Liver (tissue), 9 donors: ENCODE data around the gene RGS17. TPM values are rescaled to one million over a fixed set of nuclear protein-coding genes. Genes with fewer than 3 reads are reported as not detected.

Source experiments
- DNase-seq: peaks from one replicate; pipeline ENCODE4 v3.0.0-alpha.2; 2017; ENCODE audit warnings: low spot score
- H3K27ac ChIP-seq, 2 donors: one replicate each; pipeline ENCODE4 v1.7.0; 2013; ENCODE audit warnings: inconsistent platforms in 2 of 2, low read length in 2 of 2, control low read depth in 1 of 2, low read depth in 1 of 2, mild to moderate bottlenecking in 1 of 2
- H3K27me3 ChIP-seq, 4 donors: one replicate each; pipeline versions ENCODE4 v1.6.1 to v1.7.0; 2013; ENCODE audit warnings: low read length in 3 of 4, inconsistent platforms in 1 of 4, mild to moderate bottlenecking in 1 of 4, moderate library complexity in 1 of 4; ENCODE audit not compliant: control insufficient read depth in 4 of 4, insufficient read depth in 4 of 4
- H3K36me3 ChIP-seq, 4 donors: one replicate each; pipeline versions ENCODE4 v1.6.1 to v1.7.0; 2013; ENCODE audit warnings: low read length in 3 of 4, mild to moderate bottlenecking in 3 of 4, low read depth in 1 of 4, moderate library complexity in 1 of 4; ENCODE audit not compliant: control insufficient read depth in 4 of 4, insufficient read depth in 3 of 4
- H3K4me1 ChIP-seq, 4 donors: one replicate each; pipeline versions ENCODE4 v1.6.1 to v1.7.0; 2013; ENCODE audit warnings: low read length in 3 of 4, mild to moderate bottlenecking in 3 of 4, moderate library complexity in 1 of 4; ENCODE audit not compliant: control insufficient read depth in 4 of 4, insufficient read depth in 4 of 4
- H3K4me3 ChIP-seq, 3 donors: one replicate each; pipeline versions ENCODE4 v1.6.1 to v1.7.0; 2013; ENCODE audit warnings: low read length in 3 of 3, control low read depth in 1 of 3, low read depth in 1 of 3, mild to moderate bottlenecking in 1 of 3
- H3K9ac ChIP-seq, 2 donors: one replicate each; pipeline ENCODE4 v1.7.0; 2013; ENCODE audit warnings: low read length in 2 of 2, mild to moderate bottlenecking in 2 of 2, moderate library complexity in 2 of 2, control low read depth in 1 of 2, low read depth in 1 of 2
- H3K9me3 ChIP-seq, 4 donors: one replicate each; pipeline versions ENCODE4 v1.6.1 to v1.7.0; 2013; ENCODE audit warnings: low read length in 3 of 4; ENCODE audit not compliant: control insufficient read depth in 4 of 4
- CTCF ChIP-seq: fragments of 150-350 bp; IDR thresholded peaks from 2 replicates; pipeline ENCODE4 v1.5.1; 2017; ENCODE audit warnings: improper control_type of control experiment, low read depth, low read length; ENCODE audit not compliant: missing input control
- EGR1 ChIP-seq, 2 donors: IDR thresholded peaks; 2 replicates each; pipeline ENCODE4 v1.6.1; 2016 to 2018; ENCODE audit warnings: antibody characterized with exemption in 2 of 2, low read depth in 2 of 2
- FOXA1 ChIP-seq: IDR thresholded peaks from 2 replicates; pipeline ENCODE4 v1.6.1; 2016; ENCODE audit warnings: antibody characterized with exemption
- FOXA2 ChIP-seq: IDR thresholded peaks from 2 replicates; pipeline ENCODE4 v1.6.1; 2016; ENCODE audit warnings: antibody characterized with exemption
- GABPA ChIP-seq, 2 donors: IDR thresholded peaks in 1 of 2; conservative IDR thresholded peaks in 1 of 2; 2 replicates each; pipeline ENCODE4 v1.6.1; 2016; ENCODE audit warnings: antibody characterized with exemption in 2 of 2, mild to moderate bottlenecking in 1 of 2, moderate library complexity in 1 of 2
- HNF4A ChIP-seq, 2 donors: conservative IDR thresholded peaks; 2 replicates each; pipeline ENCODE4 v1.6.1; 2016; ENCODE audit warnings: antibody characterized with exemption in 2 of 2, mild to moderate bottlenecking in 2 of 2
- HNF4G ChIP-seq: IDR thresholded peaks from 2 replicates; pipeline ENCODE4 v1.6.1; 2016; ENCODE audit warnings: antibody characterized with exemption
- JUND ChIP-seq, 2 donors: IDR thresholded peaks; 2 replicates each; pipeline ENCODE4 v1.6.1; 2016; ENCODE audit warnings: antibody characterized with exemption in 2 of 2
- MAX ChIP-seq: IDR thresholded peaks from 2 replicates; pipeline ENCODE4 v1.6.1; 2016; ENCODE audit warnings: antibody characterized with exemption
- NR2F2 ChIP-seq: IDR thresholded peaks from 2 replicates; pipeline ENCODE4 v1.6.1; 2016; ENCODE audit warnings: antibody characterized with exemption
- RAD21 ChIP-seq, 2 donors: IDR thresholded peaks; 2 replicates each; pipeline ENCODE4 v1.6.1; 2016; ENCODE audit warnings: antibody characterized with exemption in 2 of 2, mild to moderate bottlenecking in 2 of 2
- REST ChIP-seq: IDR thresholded peaks from 2 replicates; pipeline ENCODE4 v1.6.1; 2016; ENCODE audit warnings: antibody characterized with exemption, mild to moderate bottlenecking
- RXRA ChIP-seq, 2 donors: IDR thresholded peaks; 2 replicates each; pipeline ENCODE4 v1.6.1; 2017 to 2018; ENCODE audit warnings: antibody characterized with exemption in 2 of 2, mild to moderate bottlenecking in 1 of 2
- SP1 ChIP-seq: IDR thresholded peaks from 2 replicates; pipeline ENCODE4 v1.6.1; 2018; ENCODE audit warnings: antibody characterized with exemption, mild to moderate bottlenecking
- TAF1 ChIP-seq: conservative IDR thresholded peaks from 2 replicates; pipeline ENCODE4 v1.6.1; 2016; ENCODE audit warnings: antibody characterized with exemption, mild to moderate bottlenecking
- YY1 ChIP-seq: IDR thresholded peaks from 2 replicates; pipeline ENCODE4 v1.6.1; 2016; ENCODE audit warnings: antibody characterized with exemption, mild to moderate bottlenecking
- WGBS: extraction: QIAGEN DNeasy Blood & Tissue Kit; methylation state at CpG from one replicate; pipeline ENCODE4 v1.1.7; 2013; 5-methylcytosine and 5-hydroxymethylcytosine counted together
- polyA plus RNA-seq, 2 donors: library from polyadenylated mRNA; stranded (reverse) in 1 of 2; unstranded in 1 of 2; fragments of 200-250 nt in 1 of 2; fragments of >200 nt in 1 of 2; fragmentation: Nextera tagmentation in 1 of 2; extraction: Ambion mirVana in 1 of 2; gene quantifications; one replicate each; pipeline versions ENCODE4 v1.2.1 to v1.2.3, GENCODE V29; 2013 to 2015
- total RNA-seq, 2 donors: library from RNA; depleted of rRNA; stranded (reverse); fragments of >200 nt; gene quantifications; one replicate each; pipeline ENCODE4 v1.2.3, GENCODE V29; 2014
- donor health status: healthy.
- donor health status: healthy.
- donor health status: healthy.
- donor health status: healthy.
- donor health status: healthy.

The RGS17 gene
- total and polyA plus RNA-seq, 4 donors: under 0.01 to 0.09 (median 0.03) TPM

GRCh38 chr6:153056308-153056707, 74.8 kb downstream of the RGS17 start:
- no peaks in the 10 kb centered on the region for H3K36me3 ChIP-seq
- no peak overlapping the region for H3K9ac ChIP-seq
- H3K27me3 ChIP-seq: no peaks in the 10 kb centered on the region
- no peaks in the 10 kb centered on the region for H3K9me3 ChIP-seq
- H3K4me1 ChIP-seq: no peaks in the 10 kb centered on the region
- WGBS: 75% methylated on average over 2 of the region's 2 CpGs
- no peak overlapping the region for H3K4me3 ChIP-seq
- TF ChIP-seq RAD21 (IDR thresholded peaks at IDR 0.05) (no peak), GABPA (IDR thresholded peaks at IDR 0.05 in 1 of 2, conservative IDR thresholded peaks at IDR 0.05 in 1 of 2) (no peak), JUND (IDR thresholded peaks at IDR 0.05) (no peak), TAF1 (no peak), FOXA2 (no peak), REST (no peak), YY1 (no peak), MAX (no peak), NR2F2 (no peak), CTCF (no peak)
- DNase-seq: no peak
- H3K27ac ChIP-seq: no peak overlapping the region

- Histone ChIP-seq H3K4me3 (no peak overlapping the region), H3K9ac (no peak overlapping the region), H3K27me3 (no peaks in the 10 kb centered on the region), H3K9me3 (no peaks in the 10 kb centered on the region), H3K27ac (no peak overlapping the region), H3K4me1 (no peaks in the 10 kb centered on the region), H3K36me3 (no peaks in the 10 kb centered on the region)
- no peak for DNase-seq
- TF ChIP-seq MAX: no peak
- no peak for TF ChIP-seq HNF4A (conservative IDR thresholded peaks at IDR 0.05)
- TF ChIP-seq FOXA1: no peak
- TF ChIP-seq RXRA (IDR thresholded peaks at IDR 0.05): no peak
- no peak for TF ChIP-seq EGR1 (IDR thresholded peaks at IDR 0.05; ENCODE audit: low read depth in 2 of 2)
- TF ChIP-seq YY1: no peak
- TF ChIP-seq JUND (IDR thresholded peaks at IDR 0.05): no peak
- no peak for TF ChIP-seq GABPA (IDR thresholded peaks at IDR 0.05 in 1 of 2, conservative IDR thresholded peaks at IDR 0.05 in 1 of 2)
- no peak for TF ChIP-seq HNF4G
- no peak for TF ChIP-seq TAF1
- no peak for TF ChIP-seq FOXA2
- no peak for TF ChIP-seq CTCF
- no peak for TF ChIP-seq SP1
- TF ChIP-seq REST: no peak
Observed at GRCh38 chr6:153051801-153052200, 79.3 kb downstream of the RGS17 start.
